D341Med (cell line): ENCODE results near the gene SNX15.

Experiments used
- DNase-seq: peaks from one replicate; pipeline ENCODE4 v3.0.0; 2012; ENCODE audit warnings: low spot score

SNX15 gene

GRCh38 chr11:65085446-65085845, 58.2 kb downstream of the SNX15 start:
- no peak for DNase-seq

- DNase-seq = no peak
Measured at GRCh38 chr11:65086809-65087208, 59.6 kb downstream of the SNX15 start.

GRCh38 chr11:65087216-65087615, 60.0 kb downstream of the SNX15 start:
- DNase-seq = no peak

- no peak for DNase-seq
Measured at GRCh38 chr11:65087827-65088226, 60.6 kb downstream of the SNX15 start.

GRCh38 chr11:65089621-65090020, 62.4 kb downstream of the SNX15 start:
- no peak for DNase-seq
